H1 (cell line): ENCODE results near the gene FHAD1. TPM values are rescaled to one million over a fixed set of nuclear protein-coding genes. Genes with fewer than 3 reads are reported as not detected.
A peak's percentile ranks its signal among the peaks of the same experiment; 100 is the strongest.

Source experiments
- CTCF ChIA-PET: fragments of 300-600 bp; sonication (Branson Sonifier 250); formaldehyde crosslinking; loops from one replicate; lab custom pipeline; 2021; ENCODE audit not compliant: partially characterized antibody; lab: Charles Lee
- POLR2A ChIA-PET: fragments of 300-600 bp; sonication (Branson Sonifier 250); formaldehyde crosslinking; loops from one replicate; lab custom pipeline; 2021; ENCODE audit warnings: inconsistent platforms; ENCODE audit not compliant: partially characterized antibody; lab: Charles Lee
- DNase-seq, 2 experiments: peaks; one replicate each; pipeline versions ENCODE4 v3.0.0 to v3.0.0-alpha.2; 2010 to 2022; ENCODE audit warnings: low spot score in 2 of 2, low read depth in 1 of 2, mixed read lengths in 1 of 2
- FAIRE-seq: peaks from 2 replicates; lab custom pipeline; 2011; peaks lifted over from hg19 to GRCh38; lab: Jason Lieb, UNC
- H2AFZ ChIP-seq: 2 replicates; pipeline ENCODE4 v1.8.1; 2012; ENCODE audit warnings: low read length, inconsistent platforms
- H2AK5ac ChIP-seq: 2 replicates; pipeline ENCODE4 v1.6.1; 2013; ENCODE audit warnings: low read depth, low read length
- H2BK120ac ChIP-seq: replicated peaks from 2 replicates; pipeline ENCODE3; 2013; ENCODE audit warnings: low read depth, low read length, inconsistent platforms
- H2BK12ac ChIP-seq: 2 replicates; pipeline ENCODE4 v1.6.1; 2013; ENCODE audit warnings: low read depth, low read length
- H2BK15ac ChIP-seq: 2 replicates; pipeline ENCODE4 v1.6.1; 2013; ENCODE audit warnings: low read length
- H2BK20ac ChIP-seq: 2 replicates; pipeline ENCODE4 v1.6.1; 2013; ENCODE audit warnings: low read length
- H2BK5ac ChIP-seq: 2 replicates; pipeline ENCODE4 v1.6.1; 2013; ENCODE audit warnings: low read depth, low read length
- H3K14ac ChIP-seq: 2 replicates; pipeline ENCODE4 v1.6.1; 2013; ENCODE audit warnings: inconsistent platforms; ENCODE audit not compliant: insufficient read length
- H3K18ac ChIP-seq: 2 replicates; pipeline ENCODE4 v1.6.1; 2013; ENCODE audit warnings: low read length; ENCODE audit errors: extremely low read depth
- H3K23ac ChIP-seq: 2 replicates; pipeline ENCODE4 v1.6.1; 2013; ENCODE audit warnings: inconsistent platforms; ENCODE audit not compliant: insufficient read length
- H3K23me2 ChIP-seq: 2 replicates; pipeline ENCODE4 v1.6.1; 2013; ENCODE audit warnings: low read depth, low read length
- H3K27ac ChIP-seq: 2 replicates; pipeline ENCODE4 v1.6.1; 2011; ENCODE audit warnings: low read depth, low read length, inconsistent platforms
- H3K27me3 ChIP-seq, 4 experiments: replicated peaks in 1 of 4; 1 replicate in 1 of 4; 2 replicates in 3 of 4; pipeline versions ENCODE4 v1.6.1 to v1.8.1; 2011 to 2013; ENCODE audit warnings: low read length in 3 of 4, mild to moderate bottlenecking in 3 of 4, inconsistent platforms in 2 of 4, mixed read lengths in 2 of 4, moderate library complexity in 1 of 4; ENCODE audit not compliant: control insufficient read depth in 3 of 4, insufficient read depth in 3 of 4; ENCODE audit errors: extremely low read depth in 1 of 4
- H3K36me3 ChIP-seq, 4 experiments: 2 replicates each; pipeline versions ENCODE4 v1.6.1 to v1.8.1; 2011 to 2013; ENCODE audit warnings: mild to moderate bottlenecking in 4 of 4, low read length in 3 of 4, moderate library complexity in 2 of 4, control low read depth in 1 of 4, inconsistent platforms in 1 of 4; ENCODE audit not compliant: insufficient read depth in 4 of 4, control insufficient read depth in 2 of 4
- H3K4ac ChIP-seq: replicated peaks from 2 replicates; pipeline ENCODE3; 2013; ENCODE audit warnings: low read length, low read depth, mixed read lengths, inconsistent platforms; ENCODE audit not compliant: insufficient read length
- H3K4me1 ChIP-seq, 4 experiments: replicated peaks in 1 of 4; 1 replicate in 1 of 4; 2 replicates in 3 of 4; pipeline versions ENCODE4 v1.6.1 to v1.8.1; 2011 to 2013; ENCODE audit warnings: low read length in 3 of 4, inconsistent platforms in 2 of 4, mixed read lengths in 1 of 4; ENCODE audit not compliant: insufficient read depth in 4 of 4, control insufficient read depth in 3 of 4
- H3K4me2 ChIP-seq, 2 experiments: 2 replicates each; pipeline versions ENCODE4 v1.6.1 to v1.8.1; 2011 to 2013; ENCODE audit warnings: low read depth in 2 of 2, low read length in 2 of 2, control low read depth in 1 of 2, inconsistent platforms in 1 of 2, mild to moderate bottlenecking in 1 of 2; ENCODE audit not compliant: insufficient read depth in 1 of 2
- H3K4me3 ChIP-seq, 4 experiments: fragments of 200-600, 300-600 bp in 1 of 4; sonication (generic), shearing (Covaris generic), sonication (Bioruptor Twin) in 1 of 4; 2 replicates each; pipeline versions ENCODE4 v1.5.1 to v1.8.1; 2011 to 2016; ENCODE audit warnings: low read length in 4 of 4, low read depth in 3 of 4, control low read depth in 2 of 4, inconsistent platforms in 2 of 4, mild to moderate bottlenecking in 2 of 4, mixed read lengths in 1 of 4, moderate library complexity in 1 of 4; ENCODE audit not compliant: insufficient read depth in 2 of 4; ENCODE audit errors: extremely low read depth in 1 of 4
- H3K56ac ChIP-seq: replicated peaks from 2 replicates; pipeline ENCODE3; 2013; ENCODE audit warnings: low read depth, mild to moderate bottlenecking, mixed read lengths, low read length, inconsistent platforms; ENCODE audit not compliant: insufficient read length
- H3K79me1 ChIP-seq: 2 replicates; pipeline ENCODE4 v1.6.1; 2013; ENCODE audit warnings: low read depth, low read length, control low read depth
- H3K79me2 ChIP-seq, 2 experiments: 2 replicates each; pipeline versions ENCODE4 v1.6.1 to v1.8.1; 2012 to 2013; ENCODE audit warnings: low read length in 2 of 2, mild to moderate bottlenecking in 2 of 2, inconsistent platforms in 1 of 2; ENCODE audit not compliant: insufficient read depth in 2 of 2, control insufficient read depth in 1 of 2
- H3K9ac ChIP-seq, 4 experiments: replicated peaks in 1 of 4; 1 replicate in 1 of 4; 2 replicates in 3 of 4; pipeline versions ENCODE4 v1.6.1 to v1.8.1; 2011 to 2013; ENCODE audit warnings: low read depth in 3 of 4, low read length in 3 of 4, control low read depth in 2 of 4, mild to moderate bottlenecking in 2 of 4, moderate library complexity in 2 of 4, inconsistent platforms in 1 of 4; ENCODE audit errors: extremely low read depth in 1 of 4
- H3K9me3 ChIP-seq, 2 experiments: 2 replicates each; pipeline versions ENCODE4 v1.6.1 to v1.8.1; 2012 to 2013; ENCODE audit warnings: mild to moderate bottlenecking in 2 of 2, moderate library complexity in 2 of 2, control low read depth in 1 of 2, inconsistent platforms in 1 of 2, low read depth in 1 of 2, low read length in 1 of 2, mixed read lengths in 1 of 2; ENCODE audit not compliant: insufficient read depth in 2 of 2
- H4K20me1 ChIP-seq, 2 experiments: replicated peaks in 1 of 2; 2 replicates each; pipeline versions ENCODE3 to v1.8.1; 2011 to 2013; ENCODE audit warnings: inconsistent platforms in 2 of 2, low read length in 2 of 2, mild to moderate bottlenecking in 1 of 2; ENCODE audit not compliant: insufficient read depth in 2 of 2, control insufficient read depth in 1 of 2
- H4K5ac ChIP-seq: 2 replicates; pipeline ENCODE4 v1.6.1; 2013; ENCODE audit warnings: low read length, low read depth, mixed read lengths, inconsistent platforms; ENCODE audit not compliant: insufficient read length
- H4K8ac ChIP-seq: 2 replicates; pipeline ENCODE4 v1.8.0; 2013; ENCODE audit warnings: mild to moderate bottlenecking, moderate library complexity, low read length, inconsistent platforms; ENCODE audit not compliant: insufficient read depth; ENCODE audit errors: extremely low read depth
- H4K91ac ChIP-seq: replicated peaks from 2 replicates; pipeline ENCODE3; 2013; ENCODE audit warnings: low read length, mixed read lengths, inconsistent platforms; ENCODE audit not compliant: insufficient read length
- BACH1 ChIP-seq: IDR thresholded peaks from 2 replicates; pipeline ENCODE4 v1.6.1; 2012; ENCODE audit warnings: low read length, improper control_type of control experiment
- CTCF ChIP-seq, 3 experiments: IDR thresholded peaks; 1 replicate in 2 of 3; 2 replicates in 1 of 3; pipeline versions ENCODE4 v1.5.1 to v1.6.1; 2011; ENCODE audit warnings: low read length in 3 of 3, mild to moderate bottlenecking in 3 of 3, inconsistent platforms in 2 of 3, low read depth in 1 of 3, moderate library complexity in 1 of 3; ENCODE audit not compliant: insufficient read depth in 1 of 3; ENCODE audit errors: control extremely low read depth in 1 of 3
- RAD21 ChIP-seq, 2 experiments: IDR thresholded peaks in 1 of 2; conservative IDR thresholded peaks in 1 of 2; 2 replicates each; pipeline ENCODE4 v1.6.1; 2011; ENCODE audit warnings: low read depth in 2 of 2, low read length in 2 of 2, improper control_type of control experiment in 1 of 2, inconsistent platforms in 1 of 2, mild to moderate bottlenecking in 1 of 2, moderate library complexity in 1 of 2
- TCF12 ChIP-seq: IDR thresholded peaks from 2 replicates; pipeline ENCODE4 v1.6.1; 2011; ENCODE audit warnings: low read depth, mild to moderate bottlenecking, low read length
- WGBS, 2 experiments: shearing (Covaris generic) in 1 of 2; methylation state at CpG; one replicate each; pipeline versions ENCODE4 v1.1.6 to v1.1.7; 2013 to 2015; ENCODE audit warnings: low lambda C conversion rate in 2 of 2, mixed read lengths in 2 of 2, inconsistent platforms in 1 of 2, low coverage in 1 of 2, missing lambda C conversion rate in 1 of 2; ENCODE audit not compliant: insufficient replicate concordance in 2 of 2, insufficient coverage in 1 of 2, insufficient read length in 1 of 2; ENCODE audit errors: extremely low coverage in 1 of 2, missing lambda C conversion rate in 1 of 2; 5-methylcytosine and 5-hydroxymethylcytosine counted together
- polyA plus RNA-seq, 7 experiments: library from polyadenylated mRNA; depleted of rRNA in 3 of 7; stranded (reverse) in 5 of 7; unstranded in 2 of 7; fragments of >200 nt in 5 of 7; fragments of 200-250 nt in 2 of 7; gene quantifications; 1 replicate in 5 of 7; 2 replicates in 1 of 7; 4 replicates in 1 of 7; pipeline versions ENCODE4 v1.2.1 to v1.2.3, GENCODE V29; 2011 to 2013; ENCODE audit warnings: missing spikeins in 2 of 7, mixed read lengths in 2 of 7
- total RNA-seq: library from RNA; stranded (reverse); fragmentation: NEBNext Ultra II Directional; extraction: Animal tissue kit (Norgen Biotek cat#: 25700); gene quantifications from 2 replicates; pipeline ENCODE4 v1.2.1, GENCODE V29; 2021

The FHAD1 gene
- total and polyA plus RNA-seq, 2 of the 8 experiments (the other 6 are each of a cell fraction or from before 2014, with no cell fraction given), result 0.39 to 0.69 TPM

- no peak overlapping the region for H3K4ac ChIP-seq
- no peaks in the 10 kb centered on the region for H3K9me3 ChIP-seq
- CTCF ChIA-PET, result interaction anchor here (0.9 to 1.5 kb wide), 2 partner anchors 42 to 67 kb away, joined by 4 to 5 read pairs; no protein-coding TSS in a partner anchor
- H2AK5ac ChIP-seq, result no peak overlapping the region
- no peak overlapping the region for H2BK120ac ChIP-seq
- H3K18ac ChIP-seq, result peak overlapping the region; percentile 48
- no peak overlapping the region for H3K14ac ChIP-seq
- H4K5ac ChIP-seq, result no peak overlapping the region
- no peaks in the 10 kb centered on the region for H3K4me1 ChIP-seq
- no peaks in the 10 kb centered on the region for H3K79me2 ChIP-seq
- H3K56ac ChIP-seq, result no peak overlapping the region
- FAIRE-seq (no peak), DNase-seq (no peak)
- H3K79me1 ChIP-seq, result no peaks in the 10 kb centered on the region
- H3K23me2 ChIP-seq, result no peaks in the 10 kb centered on the region
- no peak overlapping the region for H3K9ac ChIP-seq
- no peak overlapping the region for H3K4me2 ChIP-seq
- no peak overlapping the region for H2BK15ac ChIP-seq
- no peak overlapping the region for H3K23ac ChIP-seq
- H2BK12ac ChIP-seq, result no peak overlapping the region; the same call in 1 of the 2 replicates
- H4K8ac ChIP-seq, result no peak overlapping the region
- no peaks in the 10 kb centered on the region for H3K36me3 ChIP-seq
- POLR2A ChIA-PET, result no interaction called here
- H3K4me3 ChIP-seq, result no peak overlapping the region
- H2AFZ ChIP-seq, result no peak overlapping the region
- no peak overlapping the region for H2BK20ac ChIP-seq
- H3K27me3 ChIP-seq, result no peaks in the 10 kb centered on the region; a peak in 1 of 7 replicates
- no peaks in the 10 kb centered on the region for H4K20me1 ChIP-seq
- TF ChIP-seq CTCF (IDR thresholded peaks at IDR 0.05; ENCODE audit: control extremely low read depth in 1 of 3, insufficient read depth in 1 of 3, low read depth in 1 of 3, low read length in 3 of 3) (peak; percentile 20 to 46 (median 43); a peak in 3 of 4 replicates), RAD21 (IDR thresholded peaks at IDR 0.05 in 1 of 2, conservative IDR thresholded peaks at IDR 0.05 in 1 of 2; ENCODE audit: low read depth in 2 of 2, low read length in 2 of 2) (peak; percentile 27 to 42; a peak in 2 of 4 replicates), BACH1 (peak; percentile 34; the same call in 1 of the 2 replicates), TCF12 (no peak)
- WGBS, 2 experiments, result 80% methylated on average over 5 of the region's 5 CpGs; no CpG with 5 or more reads in 1 of the 2 experiments
- H3K27ac ChIP-seq, result no peak overlapping the region
- no peak overlapping the region for H4K91ac ChIP-seq
- no peak overlapping the region for H2BK5ac ChIP-seq
Observed at GRCh38 chr1:15364740-15365139, 117.7 kb downstream of the FHAD1 start.
